Stimulated activated CD4-positive, alpha-beta T cell treated with anti-CD3 and anti-CD28 coated beads, Interleukin-15, amount 100 ng/mL, for 48 hours (primary cell): Measurements from ENCODE around the gene OXLD1.
A peak's percentile ranks its signal among the peaks of the same experiment; 100 is the strongest.
"Not testable (repeated sequence)": the region's sequence is repeated elsewhere in the genome, so short reads cannot be mapped to it uniquely, and the experiment has no call there.

Experiments
- DNase-seq, 2 donors: peaks; one replicate each; pipeline ENCODE4 v3.0.0-alpha.2; 2020; ENCODE audit warnings: low read depth in 2 of 2

OXLD1 gene

GRCh38 chr17:81652906-81653771 is 13.3 kb downstream of the OXLD1 start:
- no peak for DNase-seq

GRCh38 chr17:81651692-81652091 is 14.7 kb downstream of the OXLD1 start:
- DNase-seq, result no peak

- DNase-seq, result no peak
These were observed 15.5 kb downstream of the OXLD1 start for GRCh38 chr17:81650951-81651350.

GRCh38 chr17:81648707-81649085 is 17.7 kb downstream of the OXLD1 start:
- no peak for DNase-seq

- no peak for DNase-seq
These were observed 18.2 kb downstream of the OXLD1 start for GRCh38 chr17:81648013-81648706.

GRCh38 chr17:81647640-81648012 is 18.8 kb downstream of the OXLD1 start:
- DNase-seq, result no peak

GRCh38 chr17:81646869-81647600 is 19.4 kb downstream of the OXLD1 start:
- no peak for DNase-seq

GRCh38 chr17:81644976-81645952 is 21.1 kb downstream of the OXLD1 start:
- no peak for DNase-seq

- DNase-seq, result no peak
These were observed 21.9 kb downstream of the OXLD1 start for GRCh38 chr17:81644496-81644895.

GRCh38 chr17:81641825-81642489 is 24.4 kb downstream of the OXLD1 start:
- DNase-seq, result no peak

- no peak for DNase-seq
These were observed 26.4 kb downstream of the OXLD1 start for GRCh38 chr17:81640011-81640410.

GRCh38 chr17:81638683-81639082 is 27.7 kb downstream of the OXLD1 start:
- no peak for DNase-seq

GRCh38 chr17:81636505-81637288 is 29.7 kb downstream of the OXLD1 start, which contains the start of the genes NPLOC4 and TSPAN10:
TSS of gene NPLOC4 (minus strand) at chr17:81637112. CDS start at chr17:81636930, 182 bp downstream.
TSS of gene TSPAN10 (plus strand) at chr17:81637196. CDS start at chr17:81642413, 5,217 bp downstream.
- peak; percentile 78 to 80 for DNase-seq

- DNase-seq, result no peak
These were observed 30.4 kb downstream of the OXLD1 start for GRCh38 chr17:81635973-81636504.

- DNase-seq, result no peak
These were observed 31.0 kb downstream of the OXLD1 start for GRCh38 chr17:81635431-81635830.

GRCh38 chr17:81631482-81631881 is 34.9 kb downstream of the OXLD1 start:
- DNase-seq, result no peak

GRCh38 chr17:81630274-81630673 is 36.1 kb downstream of the OXLD1 start:
- no peak for DNase-seq

GRCh38 chr17:81621494-81622130 is 44.8 kb downstream of the OXLD1 start:
- no peak for DNase-seq

GRCh38 chr17:81618307-81618706 is 48.1 kb downstream of the OXLD1 start:
- not testable (repeated sequence) for DNase-seq
